ENCODE data around the gene FAU. TPM values are rescaled to one million over a fixed set of nuclear protein-coding genes. Genes with fewer than 3 reads are reported as not detected.

Gene FAU
- total and polyA plus RNA-seq, 9 of the 15 experiments (the other 6 are each of a cell fraction or from before 2014, with no cell fraction given), result 433 to 1,827 (median 942) TPM

GRCh38 chr11:65169164-65169641 is 47.3 kb upstream of the FAU start (continued):
- TF ChIP-seq ZNF507 (tag; conservative IDR thresholded peaks at IDR 0.05), result no peak
- peak; percentile 46 for TF ChIP-seq LEF1 (IDR thresholded peaks at IDR 0.05)
- TF ChIP-seq, protein P1, sequence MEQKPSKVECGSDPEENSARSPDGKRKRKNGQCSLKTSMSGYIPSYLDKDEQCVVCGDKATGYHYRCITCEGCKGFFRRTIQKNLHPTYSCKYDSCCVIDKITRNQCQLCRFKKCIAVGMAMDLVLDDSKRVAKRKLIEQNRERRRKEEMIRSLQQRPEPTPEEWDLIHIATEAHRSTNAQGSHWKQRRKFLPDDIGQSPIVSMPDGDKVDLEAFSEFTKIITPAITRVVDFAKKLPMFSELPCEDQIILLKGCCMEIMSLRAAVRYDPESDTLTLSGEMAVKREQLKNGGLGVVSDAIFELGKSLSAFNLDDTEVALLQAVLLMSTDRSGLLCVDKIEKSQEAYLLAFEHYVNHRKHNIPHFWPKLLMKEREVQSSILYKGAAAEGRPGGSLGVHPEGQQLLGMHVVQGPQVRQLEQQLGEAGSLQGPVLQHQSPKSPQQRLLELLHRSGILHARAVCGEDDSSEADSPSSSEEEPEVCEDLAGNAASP (IDR thresholded peaks at IDR 0.05), result no peak
- TF ChIP-seq ZFX (CRISPR knock-in tag; IDR thresholded peaks at IDR 0.05), result no peak; the same call in 1 of the 2 replicates
- TF ChIP-seq STAG1 (CRISPR knock-in tag; IDR thresholded peaks at IDR 0.05; ENCODE audit: borderline replicate concordance), result no peak
- TF ChIP-seq ZNF830 (CRISPR knock-in tag; IDR thresholded peaks at IDR 0.05), result no peak
- peak; percentile 62 for TF ChIP-seq MAX (CRISPR knock-in tag; IDR thresholded peaks at IDR 0.05)
- no peak for TF ChIP-seq RAD21 (CRISPR knock-in tag; conservative IDR thresholded peaks at IDR 0.05 in 1 of 2, IDR thresholded peaks at IDR 0.05 in 1 of 2)
- no peak for TF ChIP-seq XRCC3 (IDR thresholded peaks at IDR 0.05)
- TF ChIP-seq HMBOX1 (IDR thresholded peaks at IDR 0.05), result peak; percentile 80; the same call in 1 of the 2 replicates
- peak; percentile 68 for TF ChIP-seq GATA2 (CRISPR knock-in tag; IDR thresholded peaks at IDR 0.05)
- no peak; the same call in 1 of the 2 replicates for TF ChIP-seq PREB (CRISPR knock-in tag; IDR thresholded peaks at IDR 0.05)
- TF ChIP-seq, protein P2, sequence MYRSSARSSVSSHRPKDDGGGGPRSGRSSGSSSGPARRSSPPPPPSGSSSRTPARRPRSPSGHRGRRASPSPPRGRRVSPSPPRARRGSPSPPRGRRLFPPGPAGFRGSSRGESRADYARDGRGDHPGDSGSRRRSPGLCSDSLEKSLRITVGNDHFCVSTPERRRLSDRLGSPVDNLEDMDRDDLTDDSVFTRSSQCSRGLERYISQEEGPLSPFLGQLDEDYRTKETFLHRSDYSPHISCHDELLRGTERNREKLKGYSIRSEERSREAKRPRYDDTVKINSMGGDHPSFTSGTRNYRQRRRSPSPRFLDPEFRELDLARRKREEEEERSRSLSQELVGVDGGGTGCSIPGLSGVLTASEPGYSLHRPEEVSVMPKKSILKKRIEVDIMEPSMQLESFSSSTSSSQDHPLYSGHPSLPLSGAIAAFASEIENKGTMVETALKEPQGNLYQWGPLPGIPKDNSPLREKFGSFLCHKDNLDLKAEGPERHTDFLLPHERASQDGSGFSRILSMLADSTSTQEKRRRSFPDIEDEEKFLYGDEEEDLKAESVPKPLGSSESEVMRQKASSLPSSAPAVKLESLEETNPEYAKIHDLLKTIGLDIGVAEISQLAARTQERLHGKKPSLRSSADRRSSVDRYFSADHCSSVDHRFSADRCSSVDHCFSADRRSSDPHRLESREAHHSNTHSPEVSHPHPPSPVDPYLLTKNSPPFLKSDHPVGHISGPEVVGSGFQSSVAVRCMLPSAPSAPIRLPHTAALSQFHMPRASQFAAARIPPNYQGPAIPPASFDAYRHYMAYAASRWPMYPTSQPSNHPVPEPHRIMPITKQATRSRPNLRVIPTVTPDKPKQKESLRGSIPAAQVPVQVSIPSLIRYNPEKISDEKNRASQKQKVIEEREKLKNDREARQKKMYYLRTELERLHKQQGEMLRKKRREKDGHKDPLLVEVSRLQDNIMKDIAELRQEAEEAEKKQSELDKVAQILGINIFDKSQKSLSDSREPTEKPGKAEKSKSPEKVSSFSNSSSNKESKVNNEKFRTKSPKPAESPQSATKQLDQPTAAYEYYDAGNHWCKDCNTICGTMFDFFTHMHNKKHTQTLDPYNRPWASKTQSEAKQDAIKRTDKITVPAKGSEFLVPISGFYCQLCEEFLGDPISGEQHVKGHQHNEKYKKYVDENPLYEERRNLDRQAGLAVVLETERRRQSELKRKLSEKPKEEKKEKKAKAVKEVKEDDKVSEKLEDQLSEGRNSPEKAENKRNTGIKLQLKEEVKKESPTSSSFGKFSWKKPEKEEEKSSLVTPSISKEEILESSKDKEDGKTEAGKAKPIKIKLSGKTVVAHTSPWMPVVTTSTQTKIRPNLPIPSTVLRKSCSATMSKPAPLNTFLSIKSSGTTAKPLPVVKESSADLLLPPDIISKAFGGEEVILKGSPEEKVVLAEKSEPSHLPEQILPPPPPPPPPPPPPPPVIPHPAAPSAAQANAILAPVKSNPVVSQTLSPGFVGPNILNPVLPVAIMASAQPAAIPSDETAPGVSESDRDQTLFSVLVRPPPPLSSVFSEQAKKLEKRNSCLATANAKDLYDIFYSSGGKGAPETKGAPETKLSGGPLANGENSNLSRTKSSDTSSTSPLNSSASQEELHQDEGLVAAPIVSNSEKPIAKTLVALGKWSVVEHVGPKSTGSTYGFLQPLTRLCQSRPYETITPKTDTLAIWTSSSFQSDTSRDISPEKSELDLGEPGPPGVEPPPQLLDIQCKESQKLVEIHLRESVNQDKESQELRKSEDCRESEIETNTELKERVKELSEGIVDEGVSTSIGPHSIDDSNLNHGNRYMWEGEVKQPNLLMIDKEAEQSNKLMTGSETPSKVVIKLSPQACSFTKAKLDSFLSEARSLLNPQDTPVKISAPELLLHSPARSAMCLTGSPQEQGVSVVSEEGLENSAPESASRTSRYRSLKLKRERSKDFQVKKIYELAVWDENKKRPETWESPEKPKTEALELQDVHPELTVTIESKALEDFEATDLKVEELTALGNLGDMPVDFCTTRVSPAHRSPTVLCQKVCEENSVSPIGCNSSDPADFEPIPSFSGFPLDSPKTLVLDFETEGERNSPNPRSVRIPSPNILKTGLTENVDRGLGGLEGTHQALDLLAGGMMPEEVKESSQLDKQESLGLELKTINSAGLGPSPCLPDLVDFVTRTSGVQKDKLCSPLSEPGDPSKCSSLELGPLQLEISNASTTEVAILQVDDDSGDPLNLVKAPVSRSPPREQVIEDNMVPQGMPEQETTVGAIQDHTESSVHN (IDR thresholded peaks at IDR 0.05; ENCODE audit: borderline replicate concordance in 1 of 2, low read depth in 1 of 2), result no peak
- peak; percentile 89 for TF ChIP-seq TCF3 (CRISPR knock-in tag; IDR thresholded peaks at IDR 0.05)
- TF ChIP-seq ILF3 (IDR thresholded peaks at IDR 0.05; ENCODE audit: borderline replicate concordance), result no peak
- no peak for TF ChIP-seq MAFF (IDR thresholded peaks at IDR 0.05; ENCODE audit: low read length)
- TF ChIP-seq MECOM (CRISPR knock-in tag; IDR thresholded peaks at IDR 0.05), result no peak
